ENCODE measurements around the gene FGF14. TPM values are rescaled to one million over a fixed set of nuclear protein-coding genes. Genes with fewer than 3 reads are reported as not detected.

FGF14 gene
- total and polyA plus RNA-seq, 9 donors: 0.06 to 4.8 (median 0.60) TPM; not detected in 2

- H3K27me3 ChIP-seq: no peaks in the 10 kb centered on the region
- H3K27ac ChIP-seq: no peak overlapping the region
- no peaks in the 10 kb centered on the region for H3K4me1 ChIP-seq (ENCODE audit: insufficient read depth)
- no peak overlapping the region for H3K4me3 ChIP-seq
- DNase-seq: no peak
- WGBS, 3 donors: 38 to 44% (median 43%) methylated on average over 3 of the region's 3 CpGs
- intact Hi-C loops (cut with DNase I): no loop called here
- no peaks in the 10 kb centered on the region for H3K36me3 ChIP-seq
- TF ChIP-seq CTCF (IDR thresholded peaks at IDR 0.05) (no peak), EP300 (IDR thresholded peaks at IDR 0.05) (no peak), POLR2A (IDR thresholded peaks at IDR 0.05) (no peak)
- no peaks in the 10 kb centered on the region for H3K9me3 ChIP-seq
Measured at GRCh38 chr13:102002287-102002686, 399.6 kb downstream of the FGF14 start.

GRCh38 chr13:102000764-102001163 is 401.1 kb downstream of the FGF14 start:
- intact Hi-C loops (cut with DNase I): no loop called here
- Histone ChIP-seq H3K36me3 (no peaks in the 10 kb centered on the region), H3K4me1 (ENCODE audit: insufficient read depth) (no peaks in the 10 kb centered on the region), H3K27me3 (no peaks in the 10 kb centered on the region), H3K27ac (no peak overlapping the region), H3K4me3 (no peak overlapping the region), H3K9me3 (no peaks in the 10 kb centered on the region)
- TF ChIP-seq POLR2A (IDR thresholded peaks at IDR 0.05) (no peak), CTCF (IDR thresholded peaks at IDR 0.05) (no peak), EP300 (IDR thresholded peaks at IDR 0.05) (no peak)
- no peak for DNase-seq

GRCh38 chr13:101998129-101998528 is 403.7 kb downstream of the FGF14 start:
- H3K4me1 ChIP-seq (ENCODE audit: insufficient read depth): no peaks in the 10 kb centered on the region
- no peak for DNase-seq
- WGBS, 3 donors: 89 to 92% (median 89%) methylated on average over 1 of the region's 1 CpG
- no peak overlapping the region for H3K27ac ChIP-seq
- intact Hi-C loops (cut with DNase I): no loop called here
- H3K36me3 ChIP-seq: no peaks in the 10 kb centered on the region
- no peaks in the 10 kb centered on the region for H3K27me3 ChIP-seq
- H3K9me3 ChIP-seq: no peaks in the 10 kb centered on the region
- no peak overlapping the region for H3K4me3 ChIP-seq
- no peak for TF ChIP-seq EP300 (IDR thresholded peaks at IDR 0.05)
- no peak for TF ChIP-seq POLR2A (IDR thresholded peaks at IDR 0.05)
- no peak for TF ChIP-seq CTCF (IDR thresholded peaks at IDR 0.05)

GRCh38 chr13:101996954-101997353 is 404.9 kb downstream of the FGF14 start:
- no peaks in the 10 kb centered on the region for H3K4me1 ChIP-seq (ENCODE audit: insufficient read depth)
- intact Hi-C loops (cut with DNase I): no loop called here
- H3K4me3 ChIP-seq: no peak overlapping the region
- no peaks in the 10 kb centered on the region for H3K36me3 ChIP-seq
- 82 to 92% (median 86%) methylated on average over 3 of the region's 3 CpGs for whole genome bisulfite sequencing, 3 donors
- TF ChIP-seq EP300 (IDR thresholded peaks at IDR 0.05) (no peak), POLR2A (IDR thresholded peaks at IDR 0.05) (no peak)
- H3K27me3 ChIP-seq: no peaks in the 10 kb centered on the region
- no peaks in the 10 kb centered on the region for H3K9me3 ChIP-seq
- no peak for DNase-seq
- no peak overlapping the region for H3K27ac ChIP-seq

- TF ChIP-seq EP300 (IDR thresholded peaks at IDR 0.05): no peak
- no peak for TF ChIP-seq POLR2A (IDR thresholded peaks at IDR 0.05)
- no peak for TF ChIP-seq CTCF (IDR thresholded peaks at IDR 0.05)
- no peaks in the 10 kb centered on the region for H3K4me1 ChIP-seq (ENCODE audit: insufficient read depth)
- DNase-seq: no peak
- no peaks in the 10 kb centered on the region for H3K27me3 ChIP-seq
- intact Hi-C loops (cut with DNase I): no loop called here
- no peak overlapping the region for H3K4me3 ChIP-seq
- no peaks in the 10 kb centered on the region for H3K36me3 ChIP-seq
- no peak overlapping the region for H3K27ac ChIP-seq
- WGBS, 3 donors: 48 to 58% (median 52%) methylated on average over 5 of the region's 5 CpGs
- H3K9me3 ChIP-seq: no peaks in the 10 kb centered on the region
Measured at GRCh38 chr13:101989798-101990350, 412.0 kb downstream of the FGF14 start.
